DMS53 treated with DMSO at 0.1 percent for 48 hours (cell line): Measurements from ENCODE around the gene CCNT1.
"Not testable (repeated sequence)": the region's sequence is repeated elsewhere in the genome, so short reads cannot be mapped to it uniquely, and the experiment has no call there.

Experiments used
- DNase-seq: peaks from one replicate; lab custom pipeline; 2025; ENCODE audit not compliant: unreplicated experiment; lab: John Stamatoyannopoulos, UW

CCNT1 gene

DNA sequence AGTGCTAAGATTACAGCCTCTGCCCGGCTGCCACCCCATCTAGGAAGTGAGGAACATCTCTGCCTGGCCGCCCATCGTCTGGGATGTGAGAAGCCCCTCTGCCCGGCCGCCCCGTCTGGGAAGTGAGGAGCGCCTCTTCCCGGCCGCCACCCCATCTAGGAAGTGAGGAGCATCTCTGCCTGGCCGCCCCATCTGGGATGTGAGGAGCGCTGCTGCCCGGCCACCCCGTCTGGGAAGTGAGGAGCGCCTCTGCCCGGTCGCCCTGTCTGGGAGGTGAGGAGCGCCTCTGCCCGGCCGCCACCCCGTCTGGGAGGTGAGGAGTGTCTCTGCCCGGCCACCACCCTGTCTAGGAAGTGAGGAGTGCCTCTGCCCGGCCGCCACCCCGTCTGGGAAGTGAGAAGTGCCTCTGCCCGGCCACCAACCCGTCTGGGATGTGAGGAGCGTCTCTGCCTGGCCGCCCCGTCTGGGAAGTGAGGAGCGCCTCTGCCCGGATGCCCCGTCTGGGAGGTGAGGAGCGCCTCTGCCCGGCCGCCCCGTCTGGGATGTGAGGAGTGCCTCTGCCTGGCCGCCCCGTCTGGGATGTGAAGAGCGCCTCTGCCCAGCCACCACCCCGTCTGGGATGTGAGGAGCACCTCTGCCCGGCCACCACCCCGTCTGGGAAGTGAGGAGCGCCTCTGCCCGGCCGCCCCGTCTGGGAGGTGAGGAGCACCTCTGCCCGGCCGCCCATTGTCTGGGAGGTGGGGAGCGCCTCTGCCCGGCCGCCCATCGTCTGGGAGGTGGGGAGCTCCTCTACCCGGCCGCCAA lies 74.6 kb downstream of the CCNT1 start:
- DNase-seq: not testable (repeated sequence)

- no peak for DNase-seq
These were observed 75.7 kb downstream of the CCNT1 start for GRCh38 chr12:48640854-48641253.

DNA sequence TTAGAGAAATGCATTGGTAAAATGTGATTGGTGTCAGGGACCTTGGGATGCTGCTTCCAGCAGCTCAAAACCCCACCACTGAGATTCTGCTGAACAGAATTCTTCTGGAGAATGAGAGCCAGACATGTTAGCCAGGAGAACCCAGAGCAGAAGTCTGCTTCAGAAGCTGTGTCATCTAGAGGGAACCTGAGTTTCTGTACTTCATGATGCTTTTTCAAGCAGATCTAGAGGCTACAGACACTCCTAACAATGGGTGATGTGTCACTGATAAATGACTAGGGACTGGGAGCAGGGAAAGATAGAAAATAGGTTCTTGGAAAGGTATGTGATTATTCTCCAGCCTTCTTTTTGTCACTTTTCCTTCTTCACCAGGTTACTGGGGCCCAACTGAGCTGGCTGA lies 76.1 kb downstream of the CCNT1 start:
- DNase-seq: no peak
